ENCODE measurements around the gene BIVM.
A peak's percentile ranks its signal among the peaks of the same experiment; 100 is the strongest.

Gene BIVM

DNA sequence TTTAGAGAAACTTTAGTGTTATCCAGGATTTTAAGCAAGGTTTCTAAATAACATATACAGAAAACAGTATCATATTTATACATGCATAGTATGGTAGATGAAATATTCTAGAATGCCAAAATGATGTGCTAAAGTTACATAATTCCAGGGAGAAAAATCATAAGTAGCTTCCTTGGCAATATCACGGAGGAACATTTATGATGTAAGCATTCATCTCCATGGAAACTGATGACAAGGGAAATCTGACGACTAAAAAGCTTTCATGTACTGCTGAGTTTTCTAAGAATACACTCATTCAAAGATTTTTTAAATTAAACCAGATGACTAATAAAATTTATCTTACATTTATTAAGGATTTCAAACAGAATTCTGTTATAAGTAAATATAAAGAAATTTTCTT is 30.0 kb upstream of the BIVM start:
- H3K4me3 ChIP-seq (ENCODE audit: low read length): no peak overlapping the region
- no peak for DNase-seq (ENCODE audit: low read depth)
- TF ChIP-seq, protein P1, sequence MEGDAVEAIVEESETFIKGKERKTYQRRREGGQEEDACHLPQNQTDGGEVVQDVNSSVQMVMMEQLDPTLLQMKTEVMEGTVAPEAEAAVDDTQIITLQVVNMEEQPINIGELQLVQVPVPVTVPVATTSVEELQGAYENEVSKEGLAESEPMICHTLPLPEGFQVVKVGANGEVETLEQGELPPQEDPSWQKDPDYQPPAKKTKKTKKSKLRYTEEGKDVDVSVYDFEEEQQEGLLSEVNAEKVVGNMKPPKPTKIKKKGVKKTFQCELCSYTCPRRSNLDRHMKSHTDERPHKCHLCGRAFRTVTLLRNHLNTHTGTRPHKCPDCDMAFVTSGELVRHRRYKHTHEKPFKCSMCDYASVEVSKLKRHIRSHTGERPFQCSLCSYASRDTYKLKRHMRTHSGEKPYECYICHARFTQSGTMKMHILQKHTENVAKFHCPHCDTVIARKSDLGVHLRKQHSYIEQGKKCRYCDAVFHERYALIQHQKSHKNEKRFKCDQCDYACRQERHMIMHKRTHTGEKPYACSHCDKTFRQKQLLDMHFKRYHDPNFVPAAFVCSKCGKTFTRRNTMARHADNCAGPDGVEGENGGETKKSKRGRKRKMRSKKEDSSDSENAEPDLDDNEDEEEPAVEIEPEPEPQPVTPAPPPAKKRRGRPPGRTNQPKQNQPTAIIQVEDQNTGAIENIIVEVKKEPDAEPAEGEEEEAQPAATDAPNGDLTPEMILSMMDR (conservative IDR thresholded peaks at IDR 0.05; ENCODE audit: low read depth, low read length): no peak

DNA sequence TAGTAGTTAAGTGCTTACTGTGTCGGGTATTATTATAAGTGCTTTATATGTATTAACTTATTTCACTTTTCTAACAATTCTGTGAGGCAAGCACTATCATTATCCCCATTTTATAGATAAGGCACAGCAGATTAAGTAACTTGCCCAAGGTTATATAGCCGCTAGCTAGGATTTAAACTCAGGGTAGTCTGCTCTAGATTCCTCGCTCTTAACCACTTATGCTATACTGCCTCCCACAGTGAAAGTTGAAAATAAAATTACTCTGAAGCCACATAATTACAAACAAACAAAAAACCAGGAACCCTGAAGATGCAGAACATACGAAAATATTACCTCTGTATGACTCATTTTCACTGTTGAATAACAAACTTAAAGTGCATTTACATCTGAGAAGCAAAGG is 29.2 kb upstream of the BIVM start:
- DNase-seq (ENCODE audit: low read depth): no peak

DNA sequence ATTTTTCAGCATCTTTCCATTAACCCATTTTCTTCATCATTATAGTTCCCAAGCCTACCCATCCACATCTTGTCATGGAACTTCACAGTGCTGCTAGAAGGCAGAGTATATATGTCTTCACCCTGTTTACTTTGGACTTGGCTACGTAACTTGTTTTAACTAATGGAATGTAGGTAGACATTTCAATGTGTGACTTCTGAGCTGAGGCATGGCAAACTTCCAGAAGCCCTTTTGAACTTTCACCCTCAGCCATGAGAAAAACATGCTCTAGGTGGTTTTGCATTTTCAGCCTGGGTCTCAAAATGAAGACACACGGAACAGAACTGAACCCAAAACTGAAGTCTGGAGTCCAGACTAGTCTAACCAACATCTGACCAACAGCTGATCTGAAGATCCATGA is 28.5 kb upstream of the BIVM start:
- DNase-seq (ENCODE audit: low read depth): peak; percentile 13
- TF ChIP-seq, protein P1 (conservative IDR thresholded peaks at IDR 0.05; ENCODE audit: low read depth, low read length): no peak
- no peak overlapping the region for H3K4me3 ChIP-seq (ENCODE audit: low read length)

More for the DNA sequence above, 29.2 kb upstream of the BIVM start:
- TF ChIP-seq, protein P1 (conservative IDR thresholded peaks at IDR 0.05; ENCODE audit: low read depth, low read length): no peak
- no peak overlapping the region for H3K4me3 ChIP-seq (ENCODE audit: low read length)

DNA sequence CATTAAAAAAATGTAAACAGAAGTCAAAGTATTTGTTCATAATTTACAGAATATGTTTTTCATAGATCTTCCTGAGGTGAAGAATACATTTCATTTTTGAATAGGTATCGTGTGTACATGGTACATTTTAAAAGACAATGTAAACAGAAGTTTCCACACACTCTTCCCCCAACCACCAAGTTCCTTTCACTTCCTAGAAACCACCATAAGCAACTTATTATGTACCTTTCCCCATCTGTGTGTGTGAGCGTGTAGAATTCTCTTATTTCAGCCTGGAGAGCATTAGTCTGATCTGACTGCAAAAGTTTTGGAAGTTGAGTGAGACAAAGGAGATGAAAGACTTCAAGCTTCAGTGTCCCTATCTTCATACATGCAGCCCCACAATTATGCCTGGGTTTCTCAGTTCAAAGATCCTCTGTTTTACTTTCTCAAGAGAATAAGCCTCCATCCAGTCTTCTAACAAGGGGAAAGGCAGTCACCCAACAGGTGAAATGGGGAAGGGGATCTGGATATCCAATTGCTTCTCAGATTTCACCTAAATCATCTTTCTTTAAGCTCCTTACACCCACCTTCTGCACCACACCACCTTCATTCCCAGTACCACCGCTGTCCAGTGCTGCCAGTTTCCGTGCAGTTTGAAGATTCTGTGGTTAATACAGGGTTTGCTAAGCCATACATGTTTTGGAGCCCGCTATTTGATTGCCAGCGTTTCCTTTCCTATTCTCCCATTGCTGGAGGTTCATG is 27.4 kb upstream of the BIVM start:
- no peak overlapping the region for H3K4me3 ChIP-seq (ENCODE audit: low read length)
- no peak for DNase-seq (ENCODE audit: low read depth)
- TF ChIP-seq, protein P1 (conservative IDR thresholded peaks at IDR 0.05; ENCODE audit: low read depth, low read length): no peak

DNA sequence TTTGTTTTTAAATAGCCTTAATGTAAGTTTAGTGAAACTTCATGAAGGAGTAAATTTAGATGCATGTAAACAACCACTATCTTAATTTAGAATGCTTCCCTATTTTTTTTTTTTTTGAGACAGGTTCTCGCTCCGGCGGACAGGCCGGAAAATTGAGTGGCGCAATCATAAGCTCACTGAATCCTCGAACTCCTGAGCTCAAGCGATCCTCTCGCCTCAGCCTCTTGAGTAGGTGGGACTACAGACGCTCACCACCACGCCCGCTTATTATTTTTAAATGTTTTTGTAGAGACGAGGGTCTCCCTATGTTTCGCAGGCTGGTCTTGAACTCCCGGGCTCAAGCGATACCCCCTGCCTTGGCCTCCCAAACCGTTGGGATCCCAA is 26.9 kb upstream of the BIVM start:
- no peak for DNase-seq (ENCODE audit: low read depth)
- no peak overlapping the region for H3K4me3 ChIP-seq (ENCODE audit: low read length)
- TF ChIP-seq, protein P1 (conservative IDR thresholded peaks at IDR 0.05; ENCODE audit: low read depth, low read length): no peak

DNA sequence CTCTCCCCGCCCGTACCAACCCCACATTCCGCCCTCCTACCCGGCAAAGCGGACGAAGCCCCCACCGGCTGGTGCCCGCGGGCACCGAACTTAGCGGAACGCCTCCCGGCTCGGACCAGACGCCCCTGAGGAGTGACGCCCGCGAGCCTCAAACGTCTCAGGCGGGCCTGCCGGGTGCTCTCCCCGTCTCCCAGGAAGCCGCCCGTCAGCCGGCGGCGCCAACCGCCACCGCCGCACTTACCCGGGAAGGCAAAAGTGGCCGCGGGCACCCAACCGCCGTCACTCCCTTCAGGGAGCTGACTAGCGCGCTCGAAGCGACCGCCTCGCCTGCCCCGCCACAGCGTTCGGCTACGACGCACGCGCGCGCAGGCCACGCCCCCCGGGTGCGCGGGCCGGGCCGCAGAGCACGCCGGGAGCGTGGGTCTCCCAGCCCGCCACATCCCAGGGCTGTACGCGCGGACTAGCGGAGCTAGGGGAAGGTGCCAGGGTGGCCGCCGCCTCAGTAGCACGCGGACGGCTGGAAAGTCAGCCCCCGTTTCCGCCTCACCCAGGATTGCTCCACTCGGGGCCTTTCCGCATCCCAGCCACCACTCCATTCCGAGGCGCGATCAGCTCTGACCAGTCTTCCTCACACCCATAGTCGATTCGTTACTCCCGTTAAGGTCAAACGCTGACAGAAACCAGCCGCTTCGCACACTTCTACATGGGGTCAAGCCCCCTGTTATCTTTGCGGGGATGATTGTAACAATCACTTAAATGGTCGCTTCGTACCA is 25.3 kb upstream of the BIVM start, which contains the start of gene TEX30:
Gene TEX30 (minus strand): TSS at position 346 of the 773 bp plus-strand sequence. CDS start 3,760 bp downstream, outside the sequence.
- TF ChIP-seq, protein P1 (conservative IDR thresholded peaks at IDR 0.05; ENCODE audit: low read depth, low read length): no peak
- DNase-seq (ENCODE audit: low read depth): peak; percentile 34
- peak within 1 kb of the TSS; percentile 84 for H3K4me3 ChIP-seq (ENCODE audit: low read length)
